Measurements from ENCODE around the gene DMAC2. TPM values are rescaled to one million over a fixed set of nuclear protein-coding genes. Genes with fewer than 3 reads are reported as not detected.

The DMAC2 gene
- total and polyA plus RNA-seq, 2 experiments from 2014 or later, result 77.2 to 86.5 TPM

GRCh38 chr19:41399091-41399490, 40.6 kb downstream of the DMAC2 start:
- Histone ChIP-seq H3F3A (replicated peaks; ENCODE audit: low read depth) (no peaks in the 10 kb centered on the region), H3K4me3 (peak overlapping the region; percentile 80; the same call in 1 of the 2 replicates), H3K79me2 (replicated peaks; ENCODE audit: insufficient read depth) (peaks cover 35% of the 10 kb centered on the region), H3K27me3 (ENCODE audit: insufficient read depth) (no peaks in the 10 kb centered on the region), H3K9me2 (ENCODE audit: insufficient read depth) (no peaks in the 10 kb centered on the region), H4K20me1 (replicated peaks; ENCODE audit: insufficient read depth) (peaks cover 3% of the 10 kb centered on the region), H3K4me1 (ENCODE audit: insufficient read depth) (peaks cover 12% of the 10 kb centered on the region; the same call in 1 of the 2 replicates), H2AFZ (no peak overlapping the region), H3K4me2 (peak overlapping the region; percentile 83; the same call in 1 of the 2 replicates), H3K27ac (ENCODE audit: low read depth) (no peak overlapping the region), H3K36me3 (ENCODE audit: insufficient read depth) (no peaks in the 10 kb centered on the region)
- Mint-ChIP-seq H3K36me3 (ENCODE audit: low read depth) (peaks cover 9% of the 10 kb centered on the region), H3K27ac (no peak overlapping the region; the same call in 1 of the 2 replicates), H3K4me1 (peaks cover 19% of the 10 kb centered on the region), H3K27me3 (ENCODE audit: insufficient read depth, low read depth, poor library complexity) (peaks cover 6% of the 10 kb centered on the region), H3K4me3 (peak overlapping the region; percentile 98), H3K9me3 (no peaks in the 10 kb centered on the region)
- DNase-seq (ENCODE audit: low spot score), result no peak
- TF ChIP-seq ZNF331 (CRISPR knock-in tag; IDR thresholded peaks at IDR 0.05; ENCODE audit: low read depth) (no peak), ETS1 (IDR thresholded peaks at IDR 0.05) (no peak), ZNF462 (CRISPR knock-in tag; IDR thresholded peaks at IDR 0.05) (no peak), EZH2phosphoT487 (IDR thresholded peaks at IDR 0.05; ENCODE audit: unreplicated experiment) (no peak), POLR2AphosphoS5 (IDR thresholded peaks at IDR 0.05; ENCODE audit: low read depth) (no peak), CREB1 (CRISPR knock-in tag; IDR thresholded peaks at IDR 0.05; ENCODE audit: low read depth) (no peak), REST (IDR thresholded peaks at IDR 0.05; ENCODE audit: unreplicated experiment) (no peak), EZH2 (IDR thresholded peaks at IDR 0.05; ENCODE audit: low read depth, unreplicated experiment) (no peak), NANOG (IDR thresholded peaks at IDR 0.05; ENCODE audit: borderline replicate concordance) (no peak), STAT1 (IDR thresholded peaks at IDR 0.05; ENCODE audit: unreplicated experiment) (no peak), CTCF (conservative IDR thresholded peaks at IDR 0.05; ENCODE audit: low read depth in 2 of 2) (no peak), JUNB (IDR thresholded peaks at IDR 0.05; ENCODE audit: unreplicated experiment) (no peak), ZNF114 (CRISPR knock-in tag; IDR thresholded peaks at IDR 0.05) (no peak)
- ATAC-seq, result no peak
